Mesendoderm (in vitro differentiated cells): ENCODE data around the gene GLTPD2.
"Not testable (repeated sequence)": the region's sequence is repeated elsewhere in the genome, so short reads cannot be mapped to it uniquely, and the experiment has no call there.

ENCODE experiments used
- DNase-seq: peaks from one replicate; pipeline ENCODE4 v3.0.0; 2013
- H2AK5ac ChIP-seq: 2 replicates; pipeline ENCODE4 v1.6.1; 2013; ENCODE audit warnings: low read length, inconsistent platforms
- H2BK120ac ChIP-seq: 2 replicates; pipeline ENCODE4 v1.6.1; 2013; ENCODE audit warnings: low read depth, mild to moderate bottlenecking, low read length, moderate library complexity, mixed read lengths
- H2BK15ac ChIP-seq: replicated peaks from 2 replicates; pipeline ENCODE4 v1.6.1; 2013; ENCODE audit warnings: low read depth, mild to moderate bottlenecking, moderate library complexity
- H2BK5ac ChIP-seq: 2 replicates; pipeline ENCODE4 v1.6.1; 2013; ENCODE audit warnings: low read length, inconsistent platforms
- H3K18ac ChIP-seq: 2 replicates; pipeline ENCODE4 v1.6.1; 2013; ENCODE audit warnings: mild to moderate bottlenecking, low read length, mixed read lengths
- H3K23ac ChIP-seq: one replicate; pipeline ENCODE4 v1.6.1; 2013; ENCODE audit warnings: low read length
- H3K27ac ChIP-seq: 2 replicates; pipeline ENCODE4 v1.5.1; 2013; ENCODE audit warnings: low read depth, mild to moderate bottlenecking, inconsistent platforms, low read length, moderate library complexity
- H3K27me3 ChIP-seq: 2 replicates; pipeline ENCODE4 v1.6.1; 2013; ENCODE audit warnings: low read length, control low read depth, mild to moderate bottlenecking, inconsistent platforms; ENCODE audit not compliant: insufficient read depth, poor library complexity
- H3K36me3 ChIP-seq: 2 replicates; pipeline ENCODE4 v1.6.1; 2013; ENCODE audit warnings: low read length, inconsistent platforms; ENCODE audit not compliant: control insufficient read depth, insufficient read depth
- H3K4ac ChIP-seq: one replicate; pipeline ENCODE4 v1.6.1; 2013; ENCODE audit warnings: low read depth, mild to moderate bottlenecking, low read length, moderate library complexity
- H3K4me1 ChIP-seq: 2 replicates; pipeline ENCODE4 v1.6.1; 2013; ENCODE audit warnings: low read depth, low read length, inconsistent platforms; ENCODE audit not compliant: control insufficient read depth
- H3K4me2 ChIP-seq: 2 replicates; pipeline ENCODE4 v1.6.1; 2013; ENCODE audit warnings: low read length
- H3K4me3 ChIP-seq: 2 replicates; pipeline ENCODE4 v1.5.1; 2013; ENCODE audit warnings: mild to moderate bottlenecking, low read length
- H3K56ac ChIP-seq: one replicate; pipeline ENCODE4 v1.6.1; 2013; ENCODE audit warnings: low read length
- H3K79me1 ChIP-seq: 2 replicates; pipeline ENCODE4 v1.6.1; 2013; ENCODE audit warnings: low read length, inconsistent platforms
- H3K79me2 ChIP-seq: 2 replicates; pipeline ENCODE4 v1.6.1; 2013; ENCODE audit warnings: mild to moderate bottlenecking, low read length; ENCODE audit not compliant: control insufficient read depth, insufficient read depth
- H3K9ac ChIP-seq: 2 replicates; pipeline ENCODE4 v1.6.1; 2013; ENCODE audit warnings: low read length, inconsistent platforms
- H4K5ac ChIP-seq: one replicate; pipeline ENCODE4 v1.6.1; 2013; ENCODE audit warnings: low read length
- H4K8ac ChIP-seq: one replicate; pipeline ENCODE4 v1.6.1; 2013; ENCODE audit warnings: low read depth, mild to moderate bottlenecking, control low read depth, low read length, moderate library complexity
- WGBS: extraction: QIAGEN DNeasy Blood & Tissue Kit; methylation state at CpG from one replicate; pipeline ENCODE4 v1.1.7; 2013; ENCODE audit warnings: low lambda C conversion rate, missing lambda C conversion rate; ENCODE audit not compliant: insufficient coverage; ENCODE audit errors: extremely low coverage; 5-methylcytosine and 5-hydroxymethylcytosine counted together

The GLTPD2 gene

DNA sequence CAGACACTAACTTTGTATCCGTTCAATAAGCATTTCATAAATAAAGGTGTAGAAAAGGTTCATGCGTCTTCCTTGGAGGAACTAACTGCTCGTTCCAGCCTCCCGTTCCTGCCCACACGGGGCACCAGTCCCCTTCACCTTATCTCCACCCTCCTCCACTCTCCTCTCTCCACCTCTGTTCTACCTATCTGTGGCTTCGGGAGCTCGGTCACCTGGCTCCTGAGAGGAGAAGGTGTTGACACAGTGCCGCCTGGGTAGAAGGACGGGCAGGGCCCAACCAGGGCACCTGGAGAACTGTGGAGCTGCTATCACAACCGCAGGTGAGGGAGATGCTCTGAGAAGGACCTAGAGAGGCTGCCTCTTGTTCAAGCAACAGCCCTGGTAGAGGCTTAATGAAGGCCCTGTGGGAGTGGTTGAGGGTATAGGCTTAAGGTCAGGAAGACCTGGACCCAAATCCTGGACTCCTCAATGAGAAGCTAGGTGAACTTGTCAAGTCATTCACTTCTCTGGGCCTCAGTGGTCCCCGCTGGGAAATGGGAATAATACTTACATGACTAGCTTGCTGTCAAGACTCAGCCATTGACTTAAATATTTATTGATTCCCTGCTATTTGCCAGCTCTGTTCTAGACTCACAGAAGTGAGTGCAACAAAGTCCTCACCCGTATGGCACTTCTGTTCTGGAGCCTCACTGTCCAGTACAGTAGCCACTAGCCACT is 34.8 kb downstream of the GLTPD2 start:
- no peak overlapping the region for H3K4me3 ChIP-seq
- H3K56ac ChIP-seq = no peak overlapping the region
- no CpG with 5 or more reads among the region's 12 CpGs for WGBS

DNA sequence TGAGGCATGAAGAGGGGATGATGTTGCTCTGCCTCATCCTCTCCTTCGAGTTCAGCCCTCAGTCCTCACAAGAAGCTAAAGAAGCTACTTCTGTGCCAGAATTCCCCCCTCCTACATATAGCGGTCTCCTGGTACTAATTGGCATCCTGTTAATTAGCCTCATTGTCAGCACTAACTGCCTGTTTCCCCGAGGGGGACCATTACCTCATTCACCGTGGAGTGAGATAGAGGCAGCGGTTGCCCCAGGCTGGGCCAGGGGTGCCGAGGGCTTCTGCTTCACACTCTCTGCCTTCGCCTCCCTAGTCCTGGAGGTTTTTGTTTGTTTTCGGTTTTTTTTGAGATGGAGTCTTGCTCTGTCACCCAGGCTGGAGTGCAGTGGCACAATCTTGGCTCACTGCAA is 38.6 kb downstream of the GLTPD2 start:
- Histone ChIP-seq H4K8ac (no peak overlapping the region), H3K4me3 (no peak overlapping the region), H3K4ac (no peak overlapping the region), H3K79me2 (no peaks in the 10 kb centered on the region), H3K27me3 (no peaks in the 10 kb centered on the region), H3K4me2 (no peak overlapping the region), H3K9ac (no peak overlapping the region), H3K36me3 (no peaks in the 10 kb centered on the region), H4K5ac (no peak overlapping the region), H2BK15ac (no peak overlapping the region), H2BK5ac (no peak overlapping the region), H2BK120ac (no peak overlapping the region), H3K4me1 (no peaks in the 10 kb centered on the region), H3K27ac (no peak overlapping the region), H3K23ac (no peak overlapping the region), H2AK5ac (no peak overlapping the region), H3K18ac (no peak overlapping the region), H3K56ac (no peak overlapping the region), H3K79me1 (no peaks in the 10 kb centered on the region)
- no CpG with 5 or more reads among the region's 8 CpGs for WGBS
- DNase-seq = peak; percentile 56

More for the DNA sequence above, 34.8 kb downstream of the GLTPD2 start:
- no peak overlapping the region for H2BK120ac ChIP-seq
- H3K27ac ChIP-seq = no peak overlapping the region
- no peaks in the 10 kb centered on the region for H3K79me2 ChIP-seq
- no peak overlapping the region for H2BK15ac ChIP-seq
- H3K23ac ChIP-seq = no peak overlapping the region
- H2AK5ac ChIP-seq = no peak overlapping the region
- H3K9ac ChIP-seq = no peak overlapping the region
- H3K79me1 ChIP-seq = no peaks in the 10 kb centered on the region
- no peak overlapping the region for H4K8ac ChIP-seq
- no peak overlapping the region for H2BK5ac ChIP-seq
- no peak for DNase-seq
- H3K4me2 ChIP-seq = no peak overlapping the region
- H3K27me3 ChIP-seq = no peaks in the 10 kb centered on the region
- H4K5ac ChIP-seq = no peak overlapping the region
- H3K18ac ChIP-seq = no peak overlapping the region
- no peaks in the 10 kb centered on the region for H3K4me1 ChIP-seq
- H3K4ac ChIP-seq = no peak overlapping the region
- H3K36me3 ChIP-seq = no peaks in the 10 kb centered on the region

DNA sequence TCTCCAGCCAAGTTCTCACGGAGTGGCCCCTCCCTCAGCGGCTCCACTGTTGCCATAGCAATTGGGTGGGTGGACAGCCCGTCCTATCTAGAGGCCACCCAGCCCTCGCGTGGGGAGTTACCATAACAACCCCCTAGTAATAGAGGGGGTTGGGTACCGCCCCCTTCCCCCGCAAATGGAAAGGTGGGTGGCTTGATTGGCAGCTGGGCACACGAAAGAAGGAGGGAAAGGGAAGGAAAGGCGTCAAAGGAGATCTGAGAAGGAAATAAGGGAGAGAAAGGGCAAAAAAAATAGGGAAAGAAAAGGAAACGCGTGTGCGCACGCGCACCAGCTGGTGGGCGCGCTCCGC is 44.0 kb downstream of the GLTPD2 start:
- Histone ChIP-seq H3K79me1 (peaks cover 10% of the 10 kb centered on the region), H3K56ac (peak overlapping the region; percentile 94), H3K9ac (peak overlapping the region; percentile 72), H3K4me3 (peak overlapping the region; percentile 65), H3K79me2 (peaks cover 16% of the 10 kb centered on the region), H3K4me2 (peak overlapping the region; percentile 70)
- H2BK15ac ChIP-seq, H3K18ac ChIP-seq, H2BK5ac ChIP-seq, H3K36me3 ChIP-seq, H2AK5ac ChIP-seq, H3K23ac ChIP-seq, H3K27me3 ChIP-seq, DNase-seq, H4K8ac ChIP-seq, H2BK120ac ChIP-seq, H3K27ac ChIP-seq, H4K5ac ChIP-seq, H3K4me1 ChIP-seq, H3K4ac ChIP-seq: not testable (repeated sequence)
- no CpG with 5 or more reads among the region's 17 CpGs for WGBS

DNA sequence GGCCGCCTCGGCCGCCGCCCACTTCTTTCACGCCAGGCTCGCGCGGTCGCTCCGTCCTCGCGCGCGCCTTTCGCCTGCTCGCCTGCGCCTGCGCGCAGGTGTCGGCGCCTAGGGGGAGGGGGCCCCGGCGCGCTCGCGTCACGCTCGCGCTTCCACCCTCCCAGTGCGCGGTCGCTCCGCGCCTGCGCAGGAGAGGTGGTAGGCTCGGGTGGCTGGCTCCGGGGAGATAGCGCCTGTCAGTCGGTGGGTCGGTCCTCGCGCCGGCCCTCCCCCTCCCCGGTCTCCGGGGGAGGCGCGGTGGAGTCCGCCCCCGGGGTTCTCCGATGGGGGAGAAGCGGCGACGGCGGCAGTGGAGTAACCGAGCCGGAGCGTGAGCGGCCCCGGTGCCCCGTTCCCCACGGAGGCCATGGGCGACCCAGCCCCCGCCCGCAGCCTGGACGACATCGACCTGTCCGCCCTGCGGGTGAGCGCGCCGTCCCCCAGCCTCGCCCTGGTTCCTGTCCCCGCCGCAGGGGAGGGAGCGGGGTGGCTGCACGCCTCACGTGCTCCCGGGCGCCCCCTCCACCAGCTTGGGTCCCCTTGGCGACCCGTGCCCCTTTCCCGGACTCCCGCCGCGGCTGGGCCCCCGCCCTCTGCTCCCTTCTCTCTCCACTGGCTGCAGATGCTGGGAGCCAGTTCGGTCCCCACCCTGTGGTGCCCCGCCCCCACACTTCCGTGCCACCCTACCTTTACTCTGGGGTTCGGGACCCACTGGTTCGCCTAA is 44.6 kb downstream of the GLTPD2 start, which contains the start of gene MINK1:
Gene MINK1, plus strand, starts transcription at position 163 of the 763 bp plus-strand sequence. Its CDS starts 244 bp downstream, at position 407.
- Histone ChIP-seq H3K79me2 (peaks cover 20% of the 10 kb centered on the region), H2BK5ac (no peak within 1 kb of the TSS), H3K4me2 (peak within 1 kb of the TSS; percentile 71), H3K36me3 (no peaks in the 10 kb centered on the region), H3K27ac (no peak within 1 kb of the TSS), H3K18ac (peak within 1 kb of the TSS; percentile 72), H3K4me3 (peak within 1 kb of the TSS; percentile 65), H3K9ac (peak within 1 kb of the TSS; percentile 72), H2AK5ac (no peak within 1 kb of the TSS), H3K79me1 (peaks cover 14% of the 10 kb centered on the region), H3K4me1 (no peaks in the 10 kb centered on the region), H4K8ac (no peak within 1 kb of the TSS), H2BK15ac (no peak within 1 kb of the TSS), H4K5ac (no peak within 1 kb of the TSS), H3K27me3 (no peaks in the 10 kb centered on the region), H3K4ac (peak within 1 kb of the TSS; percentile 42), H3K23ac (no peak within 1 kb of the TSS), H3K56ac (peak within 1 kb of the TSS; percentile 94), H2BK120ac (no peak within 1 kb of the TSS)
- no CpG with 5 or more reads among the region's 91 CpGs for WGBS
- peak; percentile 94 for DNase-seq

DNA sequence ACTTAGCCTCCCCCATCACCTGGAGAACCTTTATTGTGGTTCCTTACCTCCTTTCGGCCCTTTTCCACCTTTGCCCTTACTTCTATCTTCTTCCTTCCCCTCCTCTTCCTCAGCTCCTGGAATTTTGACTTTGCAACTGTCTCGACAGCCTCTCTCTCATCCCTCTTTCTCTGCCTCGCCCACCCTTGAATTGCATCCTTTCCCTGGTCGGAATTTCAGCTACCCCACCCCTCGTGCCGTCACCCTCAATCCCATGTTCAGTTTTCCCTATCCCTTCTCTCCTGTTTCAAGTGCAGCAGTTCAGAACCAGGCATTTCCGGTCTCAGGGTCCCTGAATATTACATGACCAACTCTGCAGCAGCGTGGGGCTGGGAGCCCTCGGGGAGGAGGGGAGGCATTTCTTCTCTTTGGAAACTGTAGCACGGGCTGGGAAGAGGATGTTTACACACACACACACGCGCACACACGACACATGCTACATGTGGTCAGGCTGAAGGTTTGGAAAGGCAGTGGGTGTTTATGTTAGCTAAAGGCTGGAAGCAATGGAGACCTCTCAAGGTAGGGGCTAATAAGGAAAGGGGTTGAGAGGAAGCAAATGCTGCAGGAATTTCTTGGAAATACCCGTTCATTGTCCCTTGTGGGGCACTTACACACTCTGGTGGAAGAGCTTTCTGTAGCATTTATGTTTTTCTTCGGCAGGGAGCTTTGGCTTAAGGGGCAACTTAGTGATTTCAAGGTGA is 45.3 kb downstream of the GLTPD2 start:
- Histone ChIP-seq H3K4ac (peak overlapping the region; percentile 42), H3K18ac (peak overlapping the region; percentile 72), H3K56ac (peak overlapping the region; percentile 94), H2BK120ac (no peak overlapping the region), H3K27ac (no peak overlapping the region), H2AK5ac (no peak overlapping the region), H3K36me3 (no peaks in the 10 kb centered on the region), H3K79me2 (peaks cover 21% of the 10 kb centered on the region), H2BK5ac (no peak overlapping the region), H4K8ac (no peak overlapping the region), H3K79me1 (peaks cover 14% of the 10 kb centered on the region), H3K4me2 (peak overlapping the region; percentile 71), H3K9ac (peak overlapping the region; percentile 72), H3K23ac (no peak overlapping the region), H3K4me1 (no peaks in the 10 kb centered on the region), H4K5ac (no peak overlapping the region), H3K27me3 (no peaks in the 10 kb centered on the region), H3K4me3 (peak overlapping the region; percentile 65), H2BK15ac (no peak overlapping the region)
- peak; percentile 37 for DNase-seq
- no CpG with 5 or more reads among the region's 15 CpGs for WGBS
